Mesodermal cell (in vitro differentiated cells): Measurements from ENCODE around the gene SPEM3. TPM values are rescaled to one million over a fixed set of nuclear protein-coding genes. Genes with fewer than 3 reads are reported as not detected.
A peak's percentile ranks its signal among the peaks of the same experiment; 100 is the strongest.

ENCODE experiments used
- H3K27ac ChIP-seq: 2 replicates; pipeline ENCODE4 v1.7.0; 2013; ENCODE audit warnings: mild to moderate bottlenecking, low read depth, low read length, moderate library complexity; ENCODE audit not compliant: severe bottlenecking
- H3K36me3 ChIP-seq: 2 replicates; pipeline ENCODE4 v1.7.1; 2013; ENCODE audit warnings: mild to moderate bottlenecking, low read length, moderate library complexity; ENCODE audit not compliant: control insufficient read depth, insufficient read depth
- H3K4me1 ChIP-seq: one replicate; pipeline ENCODE4 v1.7.1; 2013; ENCODE audit warnings: mild to moderate bottlenecking, low read length; ENCODE audit not compliant: insufficient read depth, control insufficient read depth, poor library complexity, severe bottlenecking
- H3K4me3 ChIP-seq: 2 replicates; pipeline ENCODE4 v1.7.0; 2013; ENCODE audit warnings: low read length, control low read depth, mild to moderate bottlenecking; ENCODE audit not compliant: insufficient read depth, poor library complexity, severe bottlenecking; ENCODE audit errors: extremely low read depth
- H3K9me3 ChIP-seq: 2 replicates; pipeline ENCODE4 v1.7.1; 2013; ENCODE audit warnings: mild to moderate bottlenecking, low read length, moderate library complexity; ENCODE audit not compliant: control insufficient read depth
- WGBS, 2 experiments: methylation state at CpG; one replicate each; pipeline ENCODE4 v1.1.5; 2013; ENCODE audit warnings: missing lambda C conversion rate in 2 of 2; ENCODE audit not compliant: insufficient coverage in 2 of 2; 5-methylcytosine and 5-hydroxymethylcytosine counted together
- polyA plus RNA-seq, 2 experiments: library from polyadenylated mRNA; stranded (reverse); fragments of 50-300 nt; gene quantifications; one replicate each; pipeline ENCODE4 v1.2.3, GENCODE V29; 2013

SPEM3 gene
- polyA plus RNA-seq (2013, experiment 1 of 2): not detected
- polyA plus RNA-seq (2013, experiment 2 of 2): not detected

GRCh38 chr17:7428557-7428956 is at the start of gene SPEM3:
SPEM3 (plus strand) TSS chr17:7428857; CDS start chr17:7428903, 46 bp downstream.
- Histone ChIP-seq H3K27ac (no peak within 1 kb of the TSS), H3K9me3 (no peaks in the 10 kb centered on the region), H3K36me3 (no peaks in the 10 kb centered on the region), H3K4me1 (no peaks in the 10 kb centered on the region), H3K4me3 (no peak within 1 kb of the TSS)
- 71 to 77% methylated on average over 2 to 5 of the region's 5 CpGs for WGBS, 2 experiments

GRCh38 chr17:7379134-7379533 is 49.5 kb upstream of the SPEM3 start:
- Histone ChIP-seq H3K4me3 (no peak overlapping the region), H3K9me3 (peaks cover 10% of the 10 kb centered on the region), H3K4me1 (no peaks in the 10 kb centered on the region), H3K36me3 (no peaks in the 10 kb centered on the region), H3K27ac (no peak overlapping the region)
- no CpG with 5 or more reads among the region's 3 CpGs for WGBS, 2 experiments

GRCh38 chr17:7380321-7380720 is 48.3 kb upstream of the SPEM3 start:
- no peak overlapping the region for H3K27ac ChIP-seq
- peaks cover 10% of the 10 kb centered on the region for H3K9me3 ChIP-seq
- H3K4me1 ChIP-seq: no peaks in the 10 kb centered on the region
- WGBS, 2 experiments: 81 to 89% methylated on average over 5 to 7 of the region's 7 CpGs
- no peaks in the 10 kb centered on the region for H3K36me3 ChIP-seq
- no peak overlapping the region for H3K4me3 ChIP-seq

- WGBS, 2 experiments: 7 to 9% methylated on average over 42 to 44 of the region's 52 CpGs
- Histone ChIP-seq H3K27ac (no peak within 1 kb of the TSS), H3K4me1 (no peaks in the 10 kb centered on the region), H3K36me3 (no peaks in the 10 kb centered on the region), H3K4me3 (peak within 1 kb of the TSS; percentile 28), H3K9me3 (peaks cover 10% of the 10 kb centered on the region)
These were observed 47.6 kb upstream of the SPEM3 start, which contains the start of gene TNK1 for GRCh38 chr17:7380855-7381683. TNK1 (plus strand) TSS chr17:7381089; CDS start chr17:7382927, 1,838 bp downstream.

- H3K9me3 ChIP-seq: peaks cover 10% of the 10 kb centered on the region
- H3K36me3 ChIP-seq: no peaks in the 10 kb centered on the region
- H3K27ac ChIP-seq: no peak overlapping the region
- no peak overlapping the region for H3K4me3 ChIP-seq
- 84 to 91% methylated on average over 8 to 9 of the region's 10 CpGs for WGBS, 2 experiments
- H3K4me1 ChIP-seq: no peaks in the 10 kb centered on the region
These were observed 45.8 kb upstream of the SPEM3 start for GRCh38 chr17:7382901-7383300.

- peaks cover 3% of the 10 kb centered on the region for H3K36me3 ChIP-seq
- H3K27ac ChIP-seq: no peak overlapping the region
- H3K4me3 ChIP-seq: no peak overlapping the region
- H3K9me3 ChIP-seq: peaks cover 10% of the 10 kb centered on the region
- no peaks in the 10 kb centered on the region for H3K4me1 ChIP-seq
- 89 to 91% methylated on average over 7 to 9 of the region's 11 CpGs for WGBS, 2 experiments
These were observed 45.3 kb upstream of the SPEM3 start for GRCh38 chr17:7383371-7383741.

- Histone ChIP-seq H3K36me3 (peaks cover 9% of the 10 kb centered on the region), H3K9me3 (peaks cover 10% of the 10 kb centered on the region), H3K4me3 (peak overlapping the region; percentile 27), H3K4me1 (no peaks in the 10 kb centered on the region), H3K27ac (no peak overlapping the region)
- WGBS, 2 experiments: 18 to 19% methylated on average over 43 to 64 of the region's 65 CpGs
These were observed 44.7 kb upstream of the SPEM3 start for GRCh38 chr17:7383742-7384488.

- H3K4me3 ChIP-seq: peak overlapping the region; percentile 27
- 70 to 75% methylated on average over 14 to 16 of the region's 23 CpGs for WGBS, 2 experiments
These were observed 44.1 kb upstream of the SPEM3 start for GRCh38 chr17:7384489-7385081.

GRCh38 chr17:7388856-7389255 is 39.8 kb upstream of the SPEM3 start:
- Histone ChIP-seq H3K4me3 (no peak overlapping the region), H3K36me3 (peaks cover 45% of the 10 kb centered on the region), H3K4me1 (peaks cover 10% of the 10 kb centered on the region), H3K27ac (no peak overlapping the region), H3K9me3 (no peaks in the 10 kb centered on the region)
- WGBS, 2 experiments: 92 to 97% methylated on average over 8 to 10 of the region's 10 CpGs

More at GRCh38 chr17:7384489-7385081, 44.1 kb upstream of the SPEM3 start:
- Histone ChIP-seq H3K36me3 (peaks cover 16% of the 10 kb centered on the region), H3K27ac (no peak overlapping the region), H3K4me1 (no peaks in the 10 kb centered on the region), H3K9me3 (peaks cover 4% of the 10 kb centered on the region)
